ENCODE results near the gene CDKN1C.

DNA sequence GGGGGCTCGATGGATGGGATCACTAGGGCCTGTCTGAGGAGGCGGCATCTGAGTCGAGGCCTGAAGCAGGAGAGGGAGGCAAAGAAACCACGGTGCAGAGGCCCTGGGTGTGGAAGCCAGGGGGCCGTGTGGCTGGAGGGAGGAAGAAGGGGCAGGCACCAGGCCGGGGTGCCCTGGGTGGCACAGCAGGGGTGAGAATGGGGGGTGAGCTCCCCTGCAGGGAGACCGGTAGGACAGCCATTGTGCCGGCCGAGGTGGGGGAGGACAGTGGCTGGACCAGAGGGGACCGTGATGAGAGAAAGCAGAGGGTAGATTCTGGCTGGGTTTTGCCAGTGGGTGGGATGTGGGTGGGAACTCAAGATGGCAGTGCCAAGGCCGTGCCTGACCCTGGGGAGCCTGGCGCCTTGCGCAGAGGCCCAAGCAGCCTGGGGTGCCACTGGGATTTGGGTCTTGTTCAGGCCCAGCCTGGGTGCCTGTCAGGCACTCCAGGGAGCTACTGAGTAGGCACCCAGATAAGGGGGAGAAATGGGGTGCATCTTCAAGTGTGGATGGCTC, 24.9 kb upstream of the CDKN1C start:
- TF ChIP-seq, protein P1, sequence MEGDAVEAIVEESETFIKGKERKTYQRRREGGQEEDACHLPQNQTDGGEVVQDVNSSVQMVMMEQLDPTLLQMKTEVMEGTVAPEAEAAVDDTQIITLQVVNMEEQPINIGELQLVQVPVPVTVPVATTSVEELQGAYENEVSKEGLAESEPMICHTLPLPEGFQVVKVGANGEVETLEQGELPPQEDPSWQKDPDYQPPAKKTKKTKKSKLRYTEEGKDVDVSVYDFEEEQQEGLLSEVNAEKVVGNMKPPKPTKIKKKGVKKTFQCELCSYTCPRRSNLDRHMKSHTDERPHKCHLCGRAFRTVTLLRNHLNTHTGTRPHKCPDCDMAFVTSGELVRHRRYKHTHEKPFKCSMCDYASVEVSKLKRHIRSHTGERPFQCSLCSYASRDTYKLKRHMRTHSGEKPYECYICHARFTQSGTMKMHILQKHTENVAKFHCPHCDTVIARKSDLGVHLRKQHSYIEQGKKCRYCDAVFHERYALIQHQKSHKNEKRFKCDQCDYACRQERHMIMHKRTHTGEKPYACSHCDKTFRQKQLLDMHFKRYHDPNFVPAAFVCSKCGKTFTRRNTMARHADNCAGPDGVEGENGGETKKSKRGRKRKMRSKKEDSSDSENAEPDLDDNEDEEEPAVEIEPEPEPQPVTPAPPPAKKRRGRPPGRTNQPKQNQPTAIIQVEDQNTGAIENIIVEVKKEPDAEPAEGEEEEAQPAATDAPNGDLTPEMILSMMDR (IDR thresholded peaks at IDR 0.05; ENCODE audit: low read length): no peak
- TF ChIP-seq EZH2phosphoT487 (IDR thresholded peaks at IDR 0.05; ENCODE audit: low read length) (no peak), EZH2 (optimal IDR thresholded peaks at IDR 0.05; ENCODE audit: low read depth, low read length) (no peak)

Data from MM.1S (cell line).